Neural cell (in vitro differentiated cells): Measurements from ENCODE around the gene GPC3.

Experiments used
- CTCF ChIP-seq: fragments of 450-650 bp; IDR thresholded peaks from 2 replicates; pipeline ENCODE4 v1.5.1; 2014; ENCODE audit warnings: antibody characterized with exemption, mild to moderate bottlenecking, moderate library complexity; ENCODE audit not compliant: poor library complexity, severe bottlenecking
- EZH2 ChIP-seq: fragments of 200-600, 300-800 bp; shearing (Covaris generic), sonication (generic); IDR thresholded peaks from 2 replicates; pipeline ENCODE4 v1.6.1; 2014; ENCODE audit warnings: antibody characterized with exemption, low read length, borderline replicate concordance, mild to moderate bottlenecking; ENCODE audit not compliant: insufficient read depth, poor library complexity, severe bottlenecking
- MXI1 ChIP-seq: fragments of 450-650 bp; conservative IDR thresholded peaks from 2 replicates; pipeline ENCODE4 v1.6.1; 2014; ENCODE audit warnings: antibody characterized with exemption, mild to moderate bottlenecking; ENCODE audit not compliant: poor library complexity, severe bottlenecking
- POLR2AphosphoS5 ChIP-seq: IDR thresholded peaks from 2 replicates; pipeline ENCODE4 v1.6.1; 2012
- RAD21 ChIP-seq: fragments of 450-650 bp; conservative IDR thresholded peaks from 2 replicates; pipeline ENCODE4 v1.6.1; 2014; ENCODE audit warnings: antibody characterized with exemption, mild to moderate bottlenecking, moderate library complexity
- TAF1 ChIP-seq: IDR thresholded peaks from 2 replicates; pipeline ENCODE4 v1.6.1; 2012; ENCODE audit warnings: low read depth

GRCh38 chrX:133715715-133716114 is 269.7 kb downstream of the GPC3 start:
- TF ChIP-seq CTCF (no peak), RAD21 (no peak), POLR2AphosphoS5 (no peak), TAF1 (no peak), EZH2 (no peak), MXI1 (no peak)
